ENCODE measurements around the gene FKBP3. TPM values are rescaled to one million over a fixed set of nuclear protein-coding genes. Genes with fewer than 3 reads are reported as not detected.

FKBP3 gene
- polyA plus RNA-seq, 1 of the 3 experiments (the other 2 are of a cell fraction): 21.8 TPM

DNA sequence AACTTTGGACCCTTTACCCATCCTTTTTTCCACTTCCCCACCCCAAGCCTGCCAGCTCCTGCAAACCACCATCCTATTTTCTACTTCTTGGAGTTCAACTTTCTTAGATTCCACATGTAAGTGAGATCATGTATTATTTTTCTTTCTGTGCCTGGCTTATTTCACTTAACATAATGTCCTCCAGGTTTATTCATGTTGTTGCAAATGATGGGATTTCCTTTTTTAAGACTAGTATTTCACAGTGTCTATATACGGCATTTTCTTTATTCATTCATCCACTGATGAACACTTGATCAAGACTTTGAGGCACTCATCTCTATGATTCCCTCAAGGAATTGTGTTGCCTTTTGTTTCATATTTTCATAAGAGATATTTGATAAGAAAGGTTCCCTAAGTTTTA, 56.0 kb downstream of the FKBP3 start:
- Histone ChIP-seq H3F3A (replicated peaks; ENCODE audit: insufficient read depth) (no peaks in the 10 kb centered on the region), H3K4me1 (ENCODE audit: control insufficient read depth in 1 of 2, insufficient read depth in 2 of 2, low read depth in 1 of 2, low read length in 1 of 2) (no peaks in the 10 kb centered on the region), H3K4me3 (ENCODE audit: low read depth in 2 of 2, low read length in 1 of 2) (no peak overlapping the region), H3K9ac (no peak overlapping the region), H3K27ac (ENCODE audit: low read depth in 2 of 2, low read length in 1 of 2) (no peak overlapping the region), H3K9me2 (no peaks in the 10 kb centered on the region), H3K4me2 (no peak overlapping the region), H3K79me2 (ENCODE audit: insufficient read depth) (no peaks in the 10 kb centered on the region), H3K9me3 (no peaks in the 10 kb centered on the region), H2AFZ (ENCODE audit: low read depth) (no peak overlapping the region), H4K20me1 (ENCODE audit: insufficient read depth) (no peaks in the 10 kb centered on the region), H3K27me3 (ENCODE audit: insufficient read depth) (no peaks in the 10 kb centered on the region), H3K36me3 (replicated peaks in 1 of 2; ENCODE audit: control insufficient read depth in 1 of 2, insufficient read depth in 2 of 2, low read length in 1 of 2) (no peaks in the 10 kb centered on the region)
- 100% methylated on average over 1 of the region's 1 CpG for WGBS (ENCODE audit: low lambda C conversion rate)
- no peak for DNase-seq
- TF ChIP-seq, protein P1, sequence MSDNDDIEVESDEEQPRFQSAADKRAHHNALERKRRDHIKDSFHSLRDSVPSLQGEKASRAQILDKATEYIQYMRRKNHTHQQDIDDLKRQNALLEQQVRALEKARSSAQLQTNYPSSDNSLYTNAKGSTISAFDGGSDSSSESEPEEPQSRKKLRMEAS (IDR thresholded peaks at IDR 0.05; ENCODE audit: low read depth): no peak
- POLR2A ChIA-PET: no interaction called here
- CTCF ChIA-PET: interaction anchor here (1.5 kb wide), 1 partner anchor 57 kb away, joined by 3 read pairs; no protein-coding TSS in a partner anchor

DNA sequence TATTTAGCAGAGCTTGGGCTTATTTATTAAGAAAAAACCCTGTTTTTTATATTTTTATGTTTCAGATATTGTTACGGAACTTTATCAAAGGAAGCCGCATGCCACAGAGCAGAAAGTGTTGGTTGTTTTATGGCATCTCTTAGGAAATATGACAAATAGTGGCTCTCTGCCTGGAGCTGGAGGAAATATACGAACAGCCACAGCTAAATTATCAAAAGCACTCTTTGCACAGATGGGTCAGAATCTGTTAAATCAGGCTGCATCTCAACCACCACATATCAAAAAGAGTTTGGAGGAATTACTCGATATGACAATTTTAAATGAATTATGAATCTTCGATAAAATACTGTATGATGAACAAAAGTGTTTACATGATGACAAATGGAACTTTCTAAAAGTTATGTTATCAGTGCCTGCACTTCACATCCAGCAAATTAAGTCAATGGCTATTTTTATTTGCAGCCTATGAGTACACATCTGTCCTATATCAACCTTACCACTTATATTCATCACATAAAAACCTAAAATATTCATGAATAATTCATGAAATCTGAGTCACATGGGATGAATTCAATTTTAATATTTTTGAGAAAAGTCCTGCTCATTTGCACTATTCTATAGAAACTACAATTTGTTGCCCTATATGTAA, 60.9 kb downstream of the FKBP3 start:
- WGBS (ENCODE audit: low lambda C conversion rate): 94% methylated on average over 5 of the region's 5 CpGs
- Histone ChIP-seq H3K9me3 (no peaks in the 10 kb centered on the region), H4K20me1 (ENCODE audit: insufficient read depth) (no peaks in the 10 kb centered on the region), H3K79me2 (ENCODE audit: insufficient read depth) (no peaks in the 10 kb centered on the region), H2AFZ (ENCODE audit: low read depth) (no peak overlapping the region), H3K9me2 (no peaks in the 10 kb centered on the region), H3K27me3 (ENCODE audit: insufficient read depth) (no peaks in the 10 kb centered on the region), H3K4me1 (ENCODE audit: control insufficient read depth in 1 of 2, insufficient read depth in 2 of 2, low read depth in 1 of 2, low read length in 1 of 2) (no peaks in the 10 kb centered on the region), H3F3A (replicated peaks; ENCODE audit: insufficient read depth) (no peaks in the 10 kb centered on the region), H3K9ac (no peak overlapping the region), H3K4me2 (no peak overlapping the region), H3K27ac (ENCODE audit: low read depth in 2 of 2, low read length in 1 of 2) (no peak overlapping the region), H3K36me3 (replicated peaks in 1 of 2; ENCODE audit: control insufficient read depth in 1 of 2, insufficient read depth in 2 of 2, low read length in 1 of 2) (no peaks in the 10 kb centered on the region), H3K4me3 (ENCODE audit: low read depth in 2 of 2, low read length in 1 of 2) (no peak overlapping the region)
- ChIA-PET POLR2A (no interaction called here), CTCF (no interaction called here)
- DNase-seq: no peak
- TF ChIP-seq, protein P2, sequence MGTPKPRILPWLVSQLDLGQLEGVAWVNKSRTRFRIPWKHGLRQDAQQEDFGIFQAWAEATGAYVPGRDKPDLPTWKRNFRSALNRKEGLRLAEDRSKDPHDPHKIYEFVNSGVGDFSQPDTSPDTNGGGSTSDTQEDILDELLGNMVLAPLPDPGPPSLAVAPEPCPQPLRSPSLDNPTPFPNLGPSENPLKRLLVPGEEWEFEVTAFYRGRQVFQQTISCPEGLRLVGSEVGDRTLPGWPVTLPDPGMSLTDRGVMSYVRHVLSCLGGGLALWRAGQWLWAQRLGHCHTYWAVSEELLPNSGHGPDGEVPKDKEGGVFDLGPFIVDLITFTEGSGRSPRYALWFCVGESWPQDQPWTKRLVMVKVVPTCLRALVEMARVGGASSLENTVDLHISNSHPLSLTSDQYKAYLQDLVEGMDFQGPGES (IDR thresholded peaks at IDR 0.05; ENCODE audit: low read depth, low read length): no peak
- no peak for TF ChIP-seq FOXJ3 (CRISPR knock-in tag; IDR thresholded peaks at IDR 0.05)
- TF ChIP-seq, protein P1 (IDR thresholded peaks at IDR 0.05; ENCODE audit: low read depth): no peak
- no peak for TF ChIP-seq RCOR1 (IDR thresholded peaks at IDR 0.05; ENCODE audit: low read length)

DNA sequence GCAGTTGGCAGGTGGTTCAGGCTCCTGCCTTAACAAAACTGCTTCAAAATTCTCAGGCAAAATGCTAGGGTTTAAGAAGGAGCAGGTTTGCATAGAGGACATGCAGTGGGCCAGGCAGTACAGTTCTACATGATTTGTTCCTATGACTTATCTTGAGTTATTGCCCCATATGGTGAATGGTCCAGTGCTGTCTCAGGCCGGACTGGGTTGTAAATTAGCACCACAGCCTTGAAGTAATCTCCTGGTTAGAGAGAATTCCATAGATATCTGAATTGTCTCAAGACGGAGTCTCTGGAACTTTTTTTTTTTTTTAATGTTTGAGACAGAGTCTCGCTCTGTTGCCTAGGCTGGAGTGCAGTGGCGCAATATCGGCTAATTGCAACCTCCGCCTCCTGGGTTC, 62.2 kb downstream of the FKBP3 start:
- POLR2A ChIA-PET: no interaction called here
- 96% methylated on average over 6 of the region's 6 CpGs for WGBS (ENCODE audit: low lambda C conversion rate)
- TF ChIP-seq, protein P3, sequence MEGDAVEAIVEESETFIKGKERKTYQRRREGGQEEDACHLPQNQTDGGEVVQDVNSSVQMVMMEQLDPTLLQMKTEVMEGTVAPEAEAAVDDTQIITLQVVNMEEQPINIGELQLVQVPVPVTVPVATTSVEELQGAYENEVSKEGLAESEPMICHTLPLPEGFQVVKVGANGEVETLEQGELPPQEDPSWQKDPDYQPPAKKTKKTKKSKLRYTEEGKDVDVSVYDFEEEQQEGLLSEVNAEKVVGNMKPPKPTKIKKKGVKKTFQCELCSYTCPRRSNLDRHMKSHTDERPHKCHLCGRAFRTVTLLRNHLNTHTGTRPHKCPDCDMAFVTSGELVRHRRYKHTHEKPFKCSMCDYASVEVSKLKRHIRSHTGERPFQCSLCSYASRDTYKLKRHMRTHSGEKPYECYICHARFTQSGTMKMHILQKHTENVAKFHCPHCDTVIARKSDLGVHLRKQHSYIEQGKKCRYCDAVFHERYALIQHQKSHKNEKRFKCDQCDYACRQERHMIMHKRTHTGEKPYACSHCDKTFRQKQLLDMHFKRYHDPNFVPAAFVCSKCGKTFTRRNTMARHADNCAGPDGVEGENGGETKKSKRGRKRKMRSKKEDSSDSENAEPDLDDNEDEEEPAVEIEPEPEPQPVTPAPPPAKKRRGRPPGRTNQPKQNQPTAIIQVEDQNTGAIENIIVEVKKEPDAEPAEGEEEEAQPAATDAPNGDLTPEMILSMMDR (IDR thresholded peaks at IDR 0.05): no peak
- TF ChIP-seq TCF12 (IDR thresholded peaks at IDR 0.05) (no peak), RCOR1 (IDR thresholded peaks at IDR 0.05; ENCODE audit: low read length) (no peak), GABPA (IDR thresholded peaks at IDR 0.05; ENCODE audit: low read depth) (no peak), NRF1 (IDR thresholded peaks at IDR 0.05; ENCODE audit: low read depth, low read length) (no peak), NFIC (IDR thresholded peaks at IDR 0.05; ENCODE audit: borderline replicate concordance) (no peak), FOSL2 (IDR thresholded peaks at IDR 0.05; ENCODE audit: borderline replicate concordance, low read depth) (no peak), MEF2A (IDR thresholded peaks at IDR 0.05; ENCODE audit: borderline replicate concordance, low read depth) (no peak), RFX5 (IDR thresholded peaks at IDR 0.05; ENCODE audit: low read length) (no peak), TAF1 (IDR thresholded peaks at IDR 0.05; ENCODE audit: borderline replicate concordance, low read depth, low read length) (no peak)
- TF ChIP-seq, protein P1 (IDR thresholded peaks at IDR 0.05; ENCODE audit: low read depth): no peak
- TF ChIP-seq, protein P4, sequence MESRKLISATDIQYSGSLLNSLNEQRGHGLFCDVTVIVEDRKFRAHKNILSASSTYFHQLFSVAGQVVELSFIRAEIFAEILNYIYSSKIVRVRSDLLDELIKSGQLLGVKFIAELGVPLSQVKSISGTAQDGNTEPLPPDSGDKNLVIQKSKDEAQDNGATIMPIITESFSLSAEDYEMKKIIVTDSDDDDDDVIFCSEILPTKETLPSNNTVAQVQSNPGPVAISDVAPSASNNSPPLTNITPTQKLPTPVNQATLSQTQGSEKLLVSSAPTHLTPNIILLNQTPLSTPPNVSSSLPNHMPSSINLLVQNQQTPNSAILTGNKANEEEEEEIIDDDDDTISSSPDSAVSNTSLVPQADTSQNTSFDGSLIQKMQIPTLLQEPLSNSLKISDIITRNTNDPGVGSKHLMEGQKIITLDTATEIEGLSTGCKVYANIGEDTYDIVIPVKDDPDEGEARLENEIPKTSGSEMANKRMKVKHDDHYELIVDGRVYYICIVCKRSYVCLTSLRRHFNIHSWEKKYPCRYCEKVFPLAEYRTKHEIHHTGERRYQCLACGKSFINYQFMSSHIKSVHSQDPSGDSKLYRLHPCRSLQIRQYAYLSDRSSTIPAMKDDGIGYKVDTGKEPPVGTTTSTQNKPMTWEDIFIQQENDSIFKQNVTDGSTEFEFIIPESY (IDR thresholded peaks at IDR 0.05; ENCODE audit: borderline replicate concordance, low read depth): no peak
- TF ChIP-seq, protein P5, sequence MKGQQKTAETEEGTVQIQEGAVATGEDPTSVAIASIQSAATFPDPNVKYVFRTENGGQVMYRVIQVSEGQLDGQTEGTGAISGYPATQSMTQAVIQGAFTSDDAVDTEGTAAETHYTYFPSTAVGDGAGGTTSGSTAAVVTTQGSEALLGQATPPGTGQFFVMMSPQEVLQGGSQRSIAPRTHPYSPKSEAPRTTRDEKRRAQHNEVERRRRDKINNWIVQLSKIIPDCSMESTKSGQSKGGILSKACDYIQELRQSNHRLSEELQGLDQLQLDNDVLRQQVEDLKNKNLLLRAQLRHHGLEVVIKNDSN (IDR thresholded peaks at IDR 0.05; ENCODE audit: borderline replicate concordance, low read depth): no peak

More for the DNA sequence above, 62.2 kb downstream of the FKBP3 start:
- H3K79me2 ChIP-seq (ENCODE audit: insufficient read depth): no peaks in the 10 kb centered on the region
- DNase-seq: no peak
- no peak overlapping the region for H3K4me2 ChIP-seq
- CTCF ChIA-PET: no interaction called here
- no peaks in the 10 kb centered on the region for H3F3A ChIP-seq (replicated peaks; ENCODE audit: insufficient read depth)
- H2AFZ ChIP-seq (ENCODE audit: low read depth): no peak overlapping the region
- no peaks in the 10 kb centered on the region for H3K27me3 ChIP-seq (ENCODE audit: insufficient read depth)
- H3K27ac ChIP-seq (ENCODE audit: low read depth in 2 of 2, low read length in 1 of 2): no peak overlapping the region
- no peaks in the 10 kb centered on the region for H3K9me3 ChIP-seq
- no peak overlapping the region for H3K9ac ChIP-seq
- H4K20me1 ChIP-seq (ENCODE audit: insufficient read depth): no peaks in the 10 kb centered on the region
- H3K36me3 ChIP-seq (replicated peaks in 1 of 2; ENCODE audit: control insufficient read depth in 1 of 2, insufficient read depth in 2 of 2, low read length in 1 of 2): no peaks in the 10 kb centered on the region
- no peaks in the 10 kb centered on the region for H3K4me1 ChIP-seq (ENCODE audit: control insufficient read depth in 1 of 2, insufficient read depth in 2 of 2, low read depth in 1 of 2, low read length in 1 of 2)
- no peaks in the 10 kb centered on the region for H3K9me2 ChIP-seq
- no peak overlapping the region for H3K4me3 ChIP-seq (ENCODE audit: low read depth in 2 of 2, low read length in 1 of 2)
